GM18867 (cell line): ENCODE results near the gene MS4A15.

Source experiments
- ATAC-seq: cut with Tn5 transposase; IDR thresholded peaks from one replicate; pipeline ENCODE4 v1.9.1; 2021; ENCODE audit warnings: mild to moderate bottlenecking, moderate library complexity; ENCODE audit not compliant: unreplicated experiment

MS4A15 gene

DNA sequence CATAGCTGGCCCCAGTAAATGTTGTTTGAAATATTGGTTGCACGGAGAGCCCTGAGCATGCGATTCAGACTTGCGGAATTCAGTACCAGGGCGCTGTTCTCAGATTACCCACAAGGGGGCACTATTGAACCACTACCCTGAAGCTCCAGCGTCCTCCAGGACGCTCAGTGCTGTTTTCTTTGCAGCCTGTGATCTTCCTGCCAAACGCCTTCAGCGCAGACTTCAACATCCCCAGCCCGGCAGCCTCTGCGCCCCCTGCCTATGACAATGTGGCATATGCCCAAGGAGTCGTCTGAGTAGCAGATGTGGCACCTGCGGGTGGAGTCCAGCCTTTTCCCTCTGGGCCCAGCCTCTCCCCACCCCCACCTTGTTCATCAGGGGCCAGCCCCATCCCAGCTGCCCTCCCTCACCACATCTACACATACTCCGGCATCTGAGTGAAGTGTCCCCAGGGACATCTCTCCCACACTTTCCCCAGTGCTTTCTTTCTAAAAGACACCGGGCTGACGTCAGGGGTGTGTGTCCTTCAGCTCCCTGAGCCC lies 18.8 kb downstream of the MS4A15 start:
- peak; percentile 73 for ATAC-seq

DNA sequence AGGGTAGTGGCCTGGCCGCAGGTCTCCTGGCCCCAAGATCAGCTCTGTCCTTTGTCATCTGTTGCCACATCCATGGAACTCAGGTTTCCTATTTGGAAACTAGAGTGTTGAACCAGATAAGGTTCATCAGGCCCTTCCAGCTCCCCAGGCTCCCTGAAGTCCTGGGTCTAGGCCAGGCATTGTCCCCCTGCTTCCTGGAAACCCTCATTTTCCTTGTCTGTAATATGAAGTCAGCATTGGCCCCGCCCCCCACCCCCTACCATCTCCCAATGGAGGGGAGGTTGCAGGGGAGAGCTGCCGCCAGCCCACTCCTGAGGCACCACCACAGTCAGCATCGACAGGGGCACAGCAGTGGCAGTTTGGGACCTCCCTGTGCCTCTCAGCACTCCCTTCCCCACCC lies 19.5 kb downstream of the MS4A15 start:
- no peak for ATAC-seq

GRCh38 chr11:60777106-60777505 lies 20.4 kb downstream of the MS4A15 start:
- ATAC-seq, result no peak

DNA sequence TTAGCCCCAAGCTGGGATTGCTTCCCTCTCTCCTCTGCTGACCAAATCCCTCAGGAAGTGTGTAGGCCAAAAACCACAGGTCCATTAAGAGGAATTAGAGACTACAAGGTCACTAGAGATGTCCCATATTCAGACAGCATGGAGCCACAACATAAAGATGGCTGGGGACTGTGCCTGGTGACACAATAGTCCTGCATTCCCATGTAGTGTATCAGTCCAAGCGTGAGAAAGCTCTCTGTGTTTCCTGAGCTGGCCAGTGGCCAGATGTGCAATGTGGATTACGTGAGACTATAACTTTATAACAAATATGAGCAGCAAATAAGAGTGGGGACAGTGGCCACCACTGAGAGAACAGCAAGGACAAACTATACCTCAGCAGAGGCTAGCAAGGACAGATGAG lies 20.9 kb downstream of the MS4A15 start:
- ATAC-seq, result no peak

- ATAC-seq, result no peak
These were observed 23.4 kb downstream of the MS4A15 start for GRCh38 chr11:60780065-60780464.

DNA sequence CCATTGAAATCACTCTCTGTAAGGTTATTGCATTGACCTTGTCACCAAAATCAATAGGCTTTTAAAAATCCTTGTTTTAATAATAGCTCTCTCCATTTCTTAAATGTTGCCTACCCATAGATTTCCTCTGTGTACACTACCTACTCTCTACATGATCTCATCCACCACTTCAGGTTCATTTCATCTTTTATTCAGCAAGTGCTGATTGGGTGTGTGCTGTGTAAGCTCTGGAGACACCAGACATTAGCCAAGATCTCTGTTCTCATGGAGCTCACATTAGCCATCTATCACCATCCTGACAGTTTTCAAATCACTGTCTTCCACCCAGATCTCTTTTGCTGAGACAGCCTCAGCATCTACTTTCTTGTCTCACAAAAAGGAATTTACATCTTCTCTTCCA lies 24.1 kb downstream of the MS4A15 start:
- no peak for ATAC-seq

DNA sequence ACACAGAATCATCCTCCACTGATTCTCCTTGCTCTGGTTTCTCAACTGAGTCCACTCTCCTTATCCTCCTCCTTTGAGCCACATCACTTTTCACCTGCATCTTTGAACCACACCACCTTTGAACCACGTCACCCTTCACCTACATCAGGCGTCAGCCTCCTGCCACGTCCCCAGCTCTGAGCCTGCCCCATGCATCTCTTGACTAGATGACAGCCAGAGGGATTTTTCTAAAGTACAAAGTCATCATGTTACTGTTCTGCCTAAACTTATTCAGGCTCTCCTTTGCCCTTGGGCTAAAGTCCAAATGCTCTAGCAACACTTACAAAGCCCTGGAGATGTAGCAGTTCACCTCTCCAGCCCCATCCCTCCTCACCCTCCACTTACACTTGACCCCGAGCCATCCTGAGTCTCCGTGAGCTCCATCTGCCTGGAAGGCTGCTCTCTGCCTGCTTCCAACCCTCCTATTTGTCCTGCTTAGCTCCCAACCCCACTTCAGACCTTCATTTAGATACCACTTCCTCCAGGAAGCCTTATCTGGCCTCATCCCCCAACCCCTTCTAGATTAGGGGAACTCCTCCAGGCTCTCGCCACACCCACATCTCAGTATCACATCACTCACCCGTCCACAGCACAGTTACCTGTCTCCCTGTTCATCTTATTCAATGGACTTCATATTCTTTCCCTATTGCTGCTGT lies 24.8 kb downstream of the MS4A15 start:
- ATAC-seq, result no peak

DNA sequence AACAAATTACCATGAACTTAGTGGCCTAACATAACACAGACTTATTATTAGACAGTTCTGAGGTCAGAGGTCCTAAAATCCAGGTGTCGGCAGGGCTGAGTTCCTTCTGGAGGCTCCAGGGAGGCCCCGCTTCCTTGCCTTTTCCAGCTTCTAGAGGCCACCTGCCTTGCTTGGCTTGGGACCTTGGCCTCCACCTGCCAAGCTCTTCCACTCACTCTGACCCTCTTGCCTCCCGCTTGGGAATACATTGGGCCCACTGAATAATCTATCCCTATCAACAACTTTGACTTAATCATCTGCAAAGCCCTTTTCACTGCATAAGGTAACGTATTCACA lies 25.3 kb downstream of the MS4A15 start:
- ATAC-seq, result no peak

DNA sequence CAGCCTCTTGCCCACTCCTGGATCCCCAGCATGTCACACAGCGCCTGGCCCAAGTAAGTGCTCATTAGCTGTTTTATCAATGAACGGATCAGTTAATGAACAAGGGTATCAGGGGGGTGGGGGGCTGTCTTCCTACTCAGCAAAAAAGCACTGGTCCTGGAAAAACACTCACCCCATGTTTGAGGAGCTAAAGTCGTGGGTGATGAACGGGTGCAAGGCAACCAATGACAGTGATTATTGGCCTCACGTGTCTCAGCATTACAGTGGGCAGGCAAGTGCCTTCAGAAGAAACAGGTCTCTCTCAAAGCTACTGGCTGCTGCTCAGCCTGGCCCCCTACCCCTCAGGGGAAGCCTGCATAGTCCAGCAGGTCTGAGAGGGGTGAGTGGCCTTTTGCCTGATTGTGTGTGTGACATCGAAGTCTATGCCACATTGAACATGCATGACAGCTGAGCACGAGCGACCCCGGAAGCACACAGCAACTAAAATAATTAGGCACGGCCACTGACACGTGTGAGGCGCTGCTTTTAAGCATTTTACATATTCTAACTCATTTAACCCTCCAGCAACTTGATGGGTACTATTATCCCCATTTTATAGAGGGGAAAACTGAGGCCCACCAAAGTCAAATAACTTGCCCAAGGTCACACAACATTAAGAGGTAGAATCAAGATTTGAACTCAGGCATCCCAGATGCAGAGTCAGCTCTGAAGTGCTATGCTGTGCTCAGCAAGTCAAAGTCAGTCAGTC lies 25.9 kb downstream of the MS4A15 start:
- no peak for ATAC-seq

DNA sequence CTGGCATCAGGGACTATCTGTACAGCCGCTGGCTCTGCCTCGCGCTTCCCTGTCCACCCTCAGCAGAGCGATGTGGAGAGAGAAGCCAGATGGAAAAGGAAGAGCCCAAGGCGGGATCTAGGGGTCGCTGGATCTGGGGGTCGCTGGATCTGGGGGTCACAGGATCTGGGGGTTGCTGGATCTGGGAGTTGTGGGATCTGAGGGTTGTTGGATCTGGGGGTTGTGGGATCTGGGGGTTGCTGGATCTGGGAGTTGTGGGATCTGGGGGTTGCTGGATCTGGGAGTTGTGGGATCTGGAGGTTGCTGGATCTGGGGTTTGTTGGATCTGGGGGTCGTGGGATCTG lies 26.4 kb downstream of the MS4A15 start:
- no peak for ATAC-seq

GRCh38 chr11:60783911-60784310 lies 27.2 kb downstream of the MS4A15 start:
- no peak for ATAC-seq

DNA sequence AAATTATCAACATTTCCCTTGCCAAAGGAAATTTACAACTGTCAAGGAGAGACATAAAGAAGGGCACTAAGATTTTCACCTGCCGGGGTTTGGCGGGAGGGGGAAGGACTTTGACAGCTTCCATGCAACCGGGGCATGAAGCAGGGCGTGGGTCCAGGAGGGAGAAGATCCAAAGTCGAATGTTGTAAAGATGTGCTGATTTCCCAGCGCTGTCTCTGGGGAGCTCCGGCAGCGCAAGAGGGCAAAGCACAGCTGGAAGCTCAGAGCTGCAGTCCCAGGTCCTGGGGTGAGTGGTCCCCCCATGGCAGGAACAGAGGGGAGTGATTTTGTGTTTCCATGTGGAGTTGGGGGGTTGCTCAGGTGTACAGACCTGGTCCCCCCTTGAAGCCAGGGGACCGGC lies 28.5 kb downstream of the MS4A15 start, which contains the start of gene MS4A10:
Gene MS4A10 (plus strand): TSS at position 198 of the 400 bp plus-strand sequence. CDS start 5,003 bp downstream, outside the sequence.
- ATAC-seq, result no peak

- ATAC-seq, result no peak
These were observed 29.2 kb downstream of the MS4A15 start for GRCh38 chr11:60785806-60786361.

DNA sequence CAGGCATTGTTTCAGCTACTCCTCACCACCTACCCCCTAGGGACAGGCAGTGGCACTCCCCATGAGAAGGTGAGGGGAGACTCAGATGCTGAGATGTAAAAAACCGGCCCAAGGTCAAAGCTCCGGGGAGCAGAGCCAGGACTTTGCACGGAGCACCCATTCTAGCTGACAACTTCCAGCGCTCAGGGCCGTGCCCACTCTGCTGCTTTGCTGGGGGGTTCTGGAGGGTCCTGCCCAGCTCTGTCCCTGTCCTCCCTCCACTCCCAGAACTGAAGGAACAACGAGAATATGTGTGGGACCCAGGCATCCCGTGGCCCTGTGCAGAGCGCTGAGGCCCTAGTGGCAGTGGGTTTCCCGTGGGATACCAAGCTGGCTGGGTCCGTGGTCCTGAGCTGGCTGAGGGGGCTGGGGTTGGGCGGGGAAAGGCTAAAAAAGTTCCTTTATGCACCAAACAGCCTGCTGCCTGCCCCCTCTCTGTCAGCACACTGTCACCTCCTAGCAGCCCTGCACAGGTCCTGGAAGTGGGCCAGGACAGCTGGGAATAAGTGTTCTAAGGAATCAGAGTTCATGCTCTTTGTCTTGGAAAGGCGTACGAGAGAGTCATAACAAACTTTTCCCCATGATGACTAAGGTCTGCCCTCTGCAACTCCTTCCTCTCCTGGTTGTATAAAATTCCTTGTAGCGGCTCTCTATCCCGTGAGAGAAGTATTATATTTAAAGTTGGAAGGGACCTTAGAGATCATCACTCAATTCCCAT lies 30.3 kb downstream of the MS4A15 start:
- ATAC-seq, result no peak

GRCh38 chr11:60788401-60789125 lies 31.9 kb downstream of the MS4A15 start:
- ATAC-seq, result no peak

DNA sequence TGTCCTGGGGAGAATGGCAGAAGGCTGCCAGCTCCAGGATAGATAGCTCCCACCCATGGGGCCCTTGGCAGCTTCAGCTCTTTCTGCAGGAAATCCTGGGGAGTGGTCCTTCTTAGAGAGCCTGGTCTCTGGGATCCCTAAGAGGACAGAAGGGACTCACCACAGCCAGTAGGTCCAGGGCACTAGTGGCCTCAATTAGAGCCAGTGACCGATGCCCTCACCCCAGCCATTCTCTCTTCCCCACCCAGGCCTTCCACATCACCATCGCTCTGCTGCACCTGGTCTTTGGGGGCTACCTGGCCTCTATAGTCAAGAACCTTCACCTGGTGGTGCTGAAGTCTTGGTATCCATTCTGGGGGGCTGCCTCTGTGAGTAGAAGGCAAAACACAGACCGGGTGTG lies 34.1 kb downstream of the MS4A15 start:
- ATAC-seq, result no peak

GRCh38 chr11:60791153-60791933 lies 34.7 kb downstream of the MS4A15 start:
- ATAC-seq, result no peak

DNA sequence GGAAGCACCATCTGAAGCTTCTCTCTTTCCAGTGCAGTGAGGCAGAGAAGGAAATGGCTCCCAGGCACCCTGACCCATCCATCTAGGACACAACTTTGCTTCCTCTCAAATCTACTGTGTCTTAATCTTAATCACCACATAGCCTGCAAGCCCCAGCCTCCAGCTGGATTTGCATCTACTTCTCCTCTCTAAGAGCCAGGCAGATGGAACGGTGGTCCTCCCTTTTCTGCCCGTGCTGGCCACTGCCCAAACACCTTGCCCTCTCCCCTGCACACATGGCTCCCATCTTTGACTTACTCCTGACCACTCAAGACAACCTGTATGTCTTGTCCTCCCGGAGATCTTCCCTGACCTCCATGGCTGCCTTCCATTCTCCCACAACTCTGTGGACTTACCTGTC lies 35.9 kb downstream of the MS4A15 start:
- ATAC-seq, result no peak

- ATAC-seq, result no peak
These were observed 38.6 kb downstream of the MS4A15 start for GRCh38 chr11:60795291-60795690.
